Neural crest cell (in vitro differentiated cells): ENCODE data around the gene ZKSCAN5. TPM values are rescaled to one million over a fixed set of nuclear protein-coding genes. Genes with fewer than 3 reads are reported as not detected.

Source experiments
- DNase-seq: peaks from one replicate; pipeline ENCODE4 v3.0.0; 2021; ENCODE audit warnings: low read depth, mixed read lengths, low spot score
- H3K27ac Mint-ChIP-seq: one replicate; pipeline ENCODE4 v1.8.0; 2021; ENCODE audit warnings: mild to moderate bottlenecking, mixed read lengths; ENCODE audit not compliant: unreplicated experiment
- H3K27me3 Mint-ChIP-seq: 2 replicates; pipeline ENCODE4 v1.8.0; 2021; ENCODE audit warnings: low read depth, mild to moderate bottlenecking, mixed read lengths
- H3K36me3 Mint-ChIP-seq: 2 replicates; pipeline ENCODE4 v1.8.0; 2021; ENCODE audit warnings: low read depth, mild to moderate bottlenecking, mixed read lengths
- H3K4me1 Mint-ChIP-seq: 2 replicates; pipeline ENCODE4 v1.8.0; 2021; ENCODE audit warnings: mixed read lengths
- H3K4me3 Mint-ChIP-seq: one replicate; pipeline ENCODE4 v1.8.0; 2021; ENCODE audit warnings: mild to moderate bottlenecking, mixed read lengths
- H3K9me3 Mint-ChIP-seq: 2 replicates; pipeline ENCODE4 v1.8.0; 2021; ENCODE audit warnings: mixed read lengths
- total RNA-seq: library from RNA; stranded (reverse); gene quantifications from 2 replicates; pipeline ENCODE4 v1.2.1, GENCODE V29; 2021
- TF ChIP-seq, protein P1 (sequence below): fragments of 200-600 bp; sonication (generic); conservative IDR thresholded peaks from 2 replicates; pipeline ENCODE4 v1.5.0; 2021; ENCODE audit warnings: antibody characterized with exemption, mild to moderate bottlenecking

The ZKSCAN5 gene
- total RNA-seq, 1 donor from 2014 or later: 21.5 TPM

DNA sequence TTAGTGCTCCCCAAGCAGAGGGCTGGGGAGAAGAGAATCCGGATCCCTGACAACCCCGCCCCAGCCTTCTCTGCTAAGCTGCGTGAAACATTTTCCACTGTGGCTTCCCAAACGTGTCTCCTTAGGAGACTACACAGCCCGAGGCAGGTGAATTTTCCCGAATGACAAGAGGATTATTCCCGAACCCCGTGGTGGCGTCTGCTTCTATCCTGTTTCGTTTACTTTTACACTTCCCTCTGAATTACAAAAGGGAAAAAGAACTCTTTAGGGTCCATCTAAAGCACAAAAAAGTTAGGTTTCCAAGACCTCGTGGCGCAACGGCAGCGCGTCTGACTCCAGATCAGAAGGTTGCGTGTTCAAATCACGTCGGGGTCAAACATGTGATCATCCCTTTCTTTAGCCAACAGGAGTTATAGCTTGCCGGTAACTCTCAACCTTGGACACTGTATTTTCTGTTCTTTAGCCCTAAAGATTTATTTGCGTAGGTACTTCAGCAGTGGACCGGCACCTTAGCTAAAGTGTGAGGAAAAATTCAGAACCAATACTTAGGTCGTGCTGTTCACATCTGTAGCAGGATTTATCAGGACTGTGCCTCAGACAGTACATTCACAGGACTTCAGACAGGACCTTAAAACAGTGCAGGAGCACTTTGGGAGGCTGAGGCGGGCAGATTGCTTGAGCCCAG is 34.9 kb upstream of the ZKSCAN5 start:
- DNase-seq: no peak
- Mint-ChIP-seq H3K36me3 (peaks cover 3% of the 10 kb centered on the region), H3K4me3 (peak overlapping the region; percentile 80), H3K9me3 (no peaks in the 10 kb centered on the region), H3K4me1 (peaks cover 31% of the 10 kb centered on the region), H3K27me3 (peaks cover 21% of the 10 kb centered on the region), H3K27ac (no peak overlapping the region)
- TF ChIP-seq, protein P1, sequence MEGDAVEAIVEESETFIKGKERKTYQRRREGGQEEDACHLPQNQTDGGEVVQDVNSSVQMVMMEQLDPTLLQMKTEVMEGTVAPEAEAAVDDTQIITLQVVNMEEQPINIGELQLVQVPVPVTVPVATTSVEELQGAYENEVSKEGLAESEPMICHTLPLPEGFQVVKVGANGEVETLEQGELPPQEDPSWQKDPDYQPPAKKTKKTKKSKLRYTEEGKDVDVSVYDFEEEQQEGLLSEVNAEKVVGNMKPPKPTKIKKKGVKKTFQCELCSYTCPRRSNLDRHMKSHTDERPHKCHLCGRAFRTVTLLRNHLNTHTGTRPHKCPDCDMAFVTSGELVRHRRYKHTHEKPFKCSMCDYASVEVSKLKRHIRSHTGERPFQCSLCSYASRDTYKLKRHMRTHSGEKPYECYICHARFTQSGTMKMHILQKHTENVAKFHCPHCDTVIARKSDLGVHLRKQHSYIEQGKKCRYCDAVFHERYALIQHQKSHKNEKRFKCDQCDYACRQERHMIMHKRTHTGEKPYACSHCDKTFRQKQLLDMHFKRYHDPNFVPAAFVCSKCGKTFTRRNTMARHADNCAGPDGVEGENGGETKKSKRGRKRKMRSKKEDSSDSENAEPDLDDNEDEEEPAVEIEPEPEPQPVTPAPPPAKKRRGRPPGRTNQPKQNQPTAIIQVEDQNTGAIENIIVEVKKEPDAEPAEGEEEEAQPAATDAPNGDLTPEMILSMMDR: no peak

DNA sequence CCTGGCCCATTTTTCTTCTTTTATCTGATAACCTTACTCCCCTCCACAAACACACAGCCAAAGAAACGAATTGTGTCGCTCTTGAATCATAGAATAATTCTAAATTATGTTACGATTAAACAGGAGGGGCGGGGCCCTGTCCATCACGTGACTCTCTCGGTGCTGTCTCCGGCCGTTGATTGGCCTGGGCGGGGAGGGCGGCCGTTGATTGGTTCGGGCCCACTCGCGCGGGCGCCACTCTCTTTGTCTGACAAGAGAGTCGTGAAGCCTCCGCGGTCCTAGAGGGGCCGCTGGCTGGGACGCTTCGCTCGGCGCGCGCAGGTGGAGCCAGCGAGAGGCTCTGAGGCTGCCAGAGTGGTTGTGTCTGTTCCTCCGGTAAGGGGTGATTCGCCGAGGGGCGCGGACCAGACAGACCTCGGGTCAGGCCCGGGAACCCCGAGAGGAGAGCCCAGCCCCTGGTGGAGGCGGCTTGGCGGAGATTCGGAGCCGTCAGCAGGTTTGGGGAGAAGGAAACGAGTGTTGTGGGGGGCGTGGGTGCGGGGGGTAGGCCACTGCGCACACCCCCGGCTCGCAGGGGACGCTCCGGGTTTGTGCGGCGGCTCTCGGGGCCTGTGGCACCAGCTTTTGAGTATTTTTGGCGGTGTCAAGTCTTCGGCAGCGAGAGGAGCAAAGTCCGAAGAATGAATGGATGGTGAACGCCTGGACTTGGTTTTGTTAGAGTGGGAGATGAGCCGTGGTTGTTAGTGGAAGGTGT is 31.7 kb upstream of the ZKSCAN5 start, which contains the start of gene ZNF789:
Gene ZNF789 (plus strand): TSS at position 330 of the 754 bp plus-strand sequence. CDS start 3,567 bp downstream, outside the sequence.
- Mint-ChIP-seq H3K36me3 (no peaks in the 10 kb centered on the region), H3K9me3 (no peaks in the 10 kb centered on the region), H3K27me3 (peaks cover 18% of the 10 kb centered on the region), H3K4me3 (peak within 1 kb of the TSS; percentile 97), H3K4me1 (peaks cover 19% of the 10 kb centered on the region), H3K27ac (peak within 1 kb of the TSS; percentile 93)
- DNase-seq: peak; percentile 95
- TF ChIP-seq, protein P1: no peak

DNA sequence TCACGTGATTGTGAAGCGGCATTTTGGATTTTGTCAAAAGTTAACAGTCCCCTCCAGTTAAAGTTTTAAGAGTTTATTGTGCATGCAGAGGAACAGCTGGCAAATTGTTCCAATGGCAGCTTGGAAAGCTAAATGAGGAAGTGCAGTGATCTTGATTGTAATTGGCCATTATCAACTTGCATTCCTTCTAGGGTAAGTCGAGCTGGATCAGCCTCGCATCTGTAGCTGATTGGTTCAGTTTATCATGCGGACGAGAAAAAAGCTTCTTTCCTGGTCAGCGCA is 31.2 kb upstream of the ZKSCAN5 start:
- TF ChIP-seq, protein P1: no peak
- Mint-ChIP-seq H3K4me1 (peaks cover 19% of the 10 kb centered on the region), H3K27ac (peak overlapping the region; percentile 44), H3K36me3 (no peaks in the 10 kb centered on the region), H3K4me3 (peak overlapping the region; percentile 97), H3K27me3 (peaks cover 18% of the 10 kb centered on the region), H3K9me3 (no peaks in the 10 kb centered on the region)
- no peak for DNase-seq

DNA sequence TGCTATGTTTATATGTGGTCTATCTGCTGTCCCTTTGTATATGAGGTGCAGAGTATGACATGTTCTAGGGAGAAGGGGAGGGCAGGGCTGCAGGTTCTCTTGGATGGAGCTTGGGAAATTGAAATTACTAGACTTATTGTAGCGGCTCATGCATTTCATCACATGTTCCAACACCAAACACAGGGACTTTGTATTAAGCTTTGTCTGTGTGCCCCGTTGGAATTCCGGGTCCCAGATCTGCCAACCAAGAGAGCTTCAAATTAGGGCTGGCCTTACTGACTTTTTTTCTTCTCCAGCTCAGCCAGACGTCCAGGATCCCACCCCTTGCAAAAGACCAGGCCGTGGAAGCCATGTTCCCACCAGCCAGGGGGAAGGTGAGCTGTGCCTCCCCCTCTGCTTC is 28.4 kb upstream of the ZKSCAN5 start:
- H3K27me3 Mint-ChIP-seq: peaks cover 2% of the 10 kb centered on the region
- peaks cover 17% of the 10 kb centered on the region for H3K4me1 Mint-ChIP-seq
- no peak overlapping the region for H3K27ac Mint-ChIP-seq
- TF ChIP-seq, protein P1: no peak
- peak overlapping the region; percentile 64 for H3K4me3 Mint-ChIP-seq
- no peak for DNase-seq
- no peaks in the 10 kb centered on the region for H3K9me3 Mint-ChIP-seq
- H3K36me3 Mint-ChIP-seq: no peaks in the 10 kb centered on the region

DNA sequence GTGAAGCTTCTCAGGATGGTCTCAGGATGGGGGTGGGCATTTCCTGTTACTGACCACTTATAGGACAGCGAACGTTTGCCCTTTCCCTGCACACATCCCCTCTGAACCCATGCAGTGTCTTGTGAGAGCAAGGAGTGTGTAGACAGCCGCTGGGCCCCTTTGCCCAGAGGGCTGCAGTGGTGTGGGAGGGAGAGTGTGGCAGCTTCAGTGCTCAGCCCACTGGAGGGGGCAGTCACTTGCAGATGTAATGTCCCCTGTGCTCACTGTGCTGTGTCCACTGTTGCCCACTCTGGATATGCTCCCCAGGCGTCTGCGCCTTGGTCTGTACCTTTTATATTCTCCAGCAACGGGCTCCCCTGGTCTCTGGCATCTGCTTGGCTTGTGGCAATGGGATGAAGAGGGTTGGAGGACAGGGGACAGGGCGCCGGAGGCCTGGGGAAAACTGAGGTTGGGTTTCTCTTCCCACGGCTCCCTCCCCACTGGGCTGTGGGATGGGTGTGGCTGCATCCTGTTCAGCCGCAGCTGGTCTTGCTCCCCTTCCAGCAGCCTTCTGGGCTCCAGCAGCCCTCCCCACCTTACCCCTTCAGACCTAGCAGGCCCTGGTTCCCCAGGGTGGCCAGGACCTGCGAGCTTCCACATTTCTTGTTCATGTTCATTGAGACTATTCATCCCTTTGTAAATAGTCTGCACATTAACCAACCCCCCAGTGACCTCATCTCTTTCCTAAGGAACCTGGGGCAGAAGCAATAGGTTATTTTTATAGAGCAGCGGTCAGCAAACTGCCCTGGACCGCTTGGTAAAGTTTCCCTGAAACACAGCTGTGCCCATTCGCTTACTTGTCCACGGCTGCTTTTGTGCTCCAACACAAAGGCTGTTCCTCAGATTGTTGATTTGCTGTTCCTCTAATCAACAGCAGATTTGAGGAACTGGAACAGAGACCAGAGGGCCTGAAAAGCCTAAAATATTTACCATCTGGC is 25.7 kb upstream of the ZKSCAN5 start:
- TF ChIP-seq, protein P1: no peak
- H3K4me1 Mint-ChIP-seq: peaks cover 3% of the 10 kb centered on the region
- no peaks in the 10 kb centered on the region for H3K9me3 Mint-ChIP-seq
- DNase-seq: no peak
- H3K27me3 Mint-ChIP-seq: no peaks in the 10 kb centered on the region
- H3K27ac Mint-ChIP-seq: no peak overlapping the region
- H3K36me3 Mint-ChIP-seq: peaks cover 2% of the 10 kb centered on the region
- H3K4me3 Mint-ChIP-seq: peak overlapping the region; percentile 22
